K562 (cell line): ENCODE results near the gene SESN2. TPM values are rescaled to one million over a fixed set of nuclear protein-coding genes. Genes with fewer than 3 reads are reported as not detected.

Experiments used
- BCOR ChIP-seq: fragments of 450-650 bp; IDR thresholded peaks from 2 replicates; pipeline ENCODE4 v1.6.1; 2016
- C11orf30 ChIP-seq: fragments of 450-650 bp; IDR thresholded peaks from 2 replicates; pipeline ENCODE4 v1.6.1; 2016; ENCODE audit warnings: low read depth, mild to moderate bottlenecking
- CAMTA2 ChIP-seq: fragments of 250-450 bp; sonication (Bioruptor Pico); conservative IDR thresholded peaks from 2 replicates; pipeline ENCODE4 v1.5.1; 2022
- CREB1 ChIP-seq, 2 experiments: sonication (generic) in 1 of 2; formaldehyde crosslinking in 1 of 2; IDR thresholded peaks; 2 replicates each; pipeline versions ENCODE4 v1.6.1 to v1.8.0; 2012 to 2022; ENCODE audit warnings: inconsistent platforms in 1 of 2, mild to moderate bottlenecking in 1 of 2, missing genetic modification reagents in 1 of 2, moderate library complexity in 1 of 2
- DPF2 ChIP-seq: fragments of 450-650 bp; IDR thresholded peaks from 2 replicates; pipeline ENCODE4 v1.6.1; 2016
- ELF1 ChIP-seq: fragments of 200-800 bp; sonication (Bioruptor generic); IDR thresholded peaks from 2 replicates; pipeline ENCODE4 v1.6.1; 2016; ENCODE audit warnings: missing genetic modification characterization, missing compliant biosample characterization
- EP400 ChIP-seq: fragments of 450-650 bp; IDR thresholded peaks from 2 replicates; pipeline ENCODE4 v1.6.1; 2017; ENCODE audit warnings: antibody characterized with exemption, mild to moderate bottlenecking, moderate library complexity
- FOXJ2 ChIP-seq: fragments of 200-800 bp; sonication (Bioruptor generic); IDR thresholded peaks from 2 replicates; pipeline ENCODE4 v1.6.1; 2016; ENCODE audit warnings: missing genetic modification characterization, missing compliant biosample characterization
- GATAD2B ChIP-seq: fragments of 450-650 bp; IDR thresholded peaks from 2 replicates; pipeline ENCODE4 v1.6.1; 2017; ENCODE audit warnings: mild to moderate bottlenecking, borderline replicate concordance
- HMGXB4 ChIP-seq: sonication (generic); formaldehyde crosslinking; IDR thresholded peaks from 2 replicates; pipeline ENCODE4 v1.8.1; 2023; ENCODE audit warnings: mild to moderate bottlenecking, missing genetic modification reagents
- IRF1 ChIP-seq: sonication (generic); formaldehyde crosslinking; IDR thresholded peaks from 2 replicates; pipeline ENCODE4 v1.8.0; 2022; ENCODE audit warnings: missing genetic modification reagents, mild to moderate bottlenecking, borderline replicate concordance
- MCM7 ChIP-seq, 2 experiments: fragments of 450-650 bp; IDR thresholded peaks; 2 replicates each; pipeline ENCODE4 v1.6.1; 2016 to 2018
- POU5F1 ChIP-seq: fragments of 150-350 bp; IDR thresholded peaks from 2 replicates; pipeline ENCODE4 v1.6.1; 2014; ENCODE audit warnings: borderline replicate concordance, low read length, low read depth, mild to moderate bottlenecking; ENCODE audit not compliant: partially characterized antibody
- RFX5 ChIP-seq: IDR thresholded peaks from 2 replicates; pipeline ENCODE4 v1.6.1; 2011; ENCODE audit warnings: low read depth, mild to moderate bottlenecking, improper control_type of control experiment, low read length
- SFPQ ChIP-seq: fragments of 200-400 bp; formaldehyde crosslinking; IDR thresholded peaks from 2 replicates; pipeline ENCODE4 v1.6.1; 2017; ENCODE audit warnings: mild to moderate bottlenecking, low read depth, low read length, moderate library complexity
- SMAD3 ChIP-seq: fragments of 450-650 bp; formaldehyde crosslinking; conservative IDR thresholded peaks from 2 replicates; pipeline ENCODE4 v1.4.0; 2020; ENCODE audit warnings: mild to moderate bottlenecking
- SOX6 ChIP-seq: fragments of 450-650 bp; IDR thresholded peaks from 2 replicates; pipeline ENCODE4 v1.6.1; 2014; ENCODE audit warnings: mild to moderate bottlenecking
- TFE3 ChIP-seq: fragments of 450-650 bp; formaldehyde crosslinking; IDR thresholded peaks from 2 replicates; pipeline ENCODE4 v1.4.0; 2020; ENCODE audit warnings: mild to moderate bottlenecking, mixed read lengths
- ZBTB8A ChIP-seq: fragments of 450-650 bp; IDR thresholded peaks from 2 replicates; pipeline ENCODE4 v1.6.1; 2018; ENCODE audit warnings: mild to moderate bottlenecking, moderate library complexity; ENCODE audit not compliant: partially characterized antibody
- polyA plus RNA-seq, 8 experiments: library from polyadenylated mRNA; depleted of rRNA in 4 of 8; stranded (reverse) in 5 of 8; unstranded in 3 of 8; fragments of >200 nt; fragmentation: Nextera tagmentation in 2 of 8; fragmentation: Illumina TruSeq in 1 of 8; extraction: Ambion mirVana in 2 of 8; extraction: Trizol in 1 of 8; gene quantifications; 2 replicates each; pipeline versions ENCODE4 v1.2.1 to v1.2.3, GENCODE V29; 2011 to 2014; ENCODE audit warnings: inconsistent platforms in 1 of 8, missing spikeins in 1 of 8
- total RNA-seq, 7 experiments: library from RNA; depleted of rRNA in 6 of 7; stranded (reverse); fragments of >200 nt in 6 of 7; fragmentation: Illumina TruSeq in 2 of 7; extraction: Trizol in 2 of 7; gene quantifications; 2 replicates each; pipeline versions ENCODE4 v1.2.1 to v1.2.3, GENCODE V29; 2011 to 2021; ENCODE audit warnings: low replicate concordance in 1 of 7
- TF ChIP-seq, protein P1 (sequence below): IDR thresholded peaks from 2 replicates; pipeline ENCODE4 v1.6.1; 2011; ENCODE audit warnings: borderline replicate concordance, low read depth, mild to moderate bottlenecking, moderate library complexity, low read length; ENCODE audit not compliant: insufficient read depth, poor library complexity, severe bottlenecking

SESN2 gene
- total and polyA plus RNA-seq, 9 of the 15 experiments (the other 6 are each of a cell fraction or from before 2014, with no cell fraction given) = 3.7 to 71.3 (median 16.8) TPM

DNA sequence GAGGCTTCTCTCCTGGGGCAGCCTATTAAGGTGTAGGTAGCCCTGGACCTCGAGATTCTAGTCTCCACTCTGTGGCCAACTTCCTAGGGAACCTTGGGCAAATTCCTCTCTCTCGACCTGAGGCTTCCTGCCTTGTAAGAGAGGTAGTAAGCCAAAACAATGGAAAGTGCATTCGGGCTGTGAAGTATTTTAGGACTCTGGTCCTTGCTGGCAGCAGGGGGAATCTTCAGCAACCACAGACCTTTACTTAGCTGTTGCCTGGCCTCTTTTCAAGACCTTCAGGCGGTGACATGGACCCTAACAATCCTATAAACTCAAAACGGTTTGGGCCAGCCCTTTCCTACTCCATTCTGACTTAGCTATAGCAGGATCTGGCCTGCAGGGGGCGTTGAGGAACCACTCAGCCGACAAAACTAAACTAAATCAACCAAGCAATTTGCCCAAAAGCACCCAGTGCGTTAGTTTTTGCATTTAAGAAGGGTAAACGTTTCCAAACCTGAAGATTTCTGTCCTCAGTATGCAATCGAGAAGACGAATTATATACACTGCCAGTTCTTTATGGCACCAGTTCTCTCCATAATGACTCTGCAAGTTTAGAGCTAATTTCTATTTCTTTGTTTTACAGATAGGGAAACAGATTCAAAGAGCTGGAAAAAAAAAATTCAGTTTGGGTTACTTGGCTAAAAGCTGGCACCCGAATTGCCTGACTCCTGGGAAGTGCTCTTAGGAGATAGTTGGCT, 10.9 kb upstream of the SESN2 start (continued):
- TF ChIP-seq SMAD3 (no peak), BCOR (no peak), ELF1 (tag) (no peak; the same call in 1 of the 2 replicates), IRF1 (CRISPR knock-in tag) (no peak), MCM7 (IDR thresholded peaks at IDR 0.05) (no peak), GATAD2B (peak; percentile 34; the same call in 1 of the 2 replicates), POU5F1 (peak; percentile 33), HMGXB4 (no peak), ZBTB8A (no peak), TFE3 (CRISPR knock-in tag) (no peak), CREB1 (IDR thresholded peaks at IDR 0.05) (no peak), CREB1 (CRISPR knock-in tag; IDR thresholded peaks at IDR 0.05) (no peak), CAMTA2 (no peak), SOX6 (no peak), DPF2 (no peak), FOXJ2 (tag) (no peak), SFPQ (no peak), RFX5 (no peak), EP400 (no peak), C11orf30 (no peak; the same call in none of the 2 replicates)
- TF ChIP-seq, protein P1, sequence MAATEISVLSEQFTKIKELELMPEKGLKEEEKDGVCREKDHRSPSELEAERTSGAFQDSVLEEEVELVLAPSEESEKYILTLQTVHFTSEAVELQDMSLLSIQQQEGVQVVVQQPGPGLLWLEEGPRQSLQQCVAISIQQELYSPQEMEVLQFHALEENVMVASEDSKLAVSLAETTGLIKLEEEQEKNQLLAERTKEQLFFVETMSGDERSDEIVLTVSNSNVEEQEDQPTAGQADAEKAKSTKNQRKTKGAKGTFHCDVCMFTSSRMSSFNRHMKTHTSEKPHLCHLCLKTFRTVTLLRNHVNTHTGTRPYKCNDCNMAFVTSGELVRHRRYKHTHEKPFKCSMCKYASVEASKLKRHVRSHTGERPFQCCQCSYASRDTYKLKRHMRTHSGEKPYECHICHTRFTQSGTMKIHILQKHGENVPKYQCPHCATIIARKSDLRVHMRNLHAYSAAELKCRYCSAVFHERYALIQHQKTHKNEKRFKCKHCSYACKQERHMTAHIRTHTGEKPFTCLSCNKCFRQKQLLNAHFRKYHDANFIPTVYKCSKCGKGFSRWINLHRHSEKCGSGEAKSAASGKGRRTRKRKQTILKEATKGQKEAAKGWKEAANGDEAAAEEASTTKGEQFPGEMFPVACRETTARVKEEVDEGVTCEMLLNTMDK = no peak
